ENCODE data around the gene ZNF664.

DNA sequence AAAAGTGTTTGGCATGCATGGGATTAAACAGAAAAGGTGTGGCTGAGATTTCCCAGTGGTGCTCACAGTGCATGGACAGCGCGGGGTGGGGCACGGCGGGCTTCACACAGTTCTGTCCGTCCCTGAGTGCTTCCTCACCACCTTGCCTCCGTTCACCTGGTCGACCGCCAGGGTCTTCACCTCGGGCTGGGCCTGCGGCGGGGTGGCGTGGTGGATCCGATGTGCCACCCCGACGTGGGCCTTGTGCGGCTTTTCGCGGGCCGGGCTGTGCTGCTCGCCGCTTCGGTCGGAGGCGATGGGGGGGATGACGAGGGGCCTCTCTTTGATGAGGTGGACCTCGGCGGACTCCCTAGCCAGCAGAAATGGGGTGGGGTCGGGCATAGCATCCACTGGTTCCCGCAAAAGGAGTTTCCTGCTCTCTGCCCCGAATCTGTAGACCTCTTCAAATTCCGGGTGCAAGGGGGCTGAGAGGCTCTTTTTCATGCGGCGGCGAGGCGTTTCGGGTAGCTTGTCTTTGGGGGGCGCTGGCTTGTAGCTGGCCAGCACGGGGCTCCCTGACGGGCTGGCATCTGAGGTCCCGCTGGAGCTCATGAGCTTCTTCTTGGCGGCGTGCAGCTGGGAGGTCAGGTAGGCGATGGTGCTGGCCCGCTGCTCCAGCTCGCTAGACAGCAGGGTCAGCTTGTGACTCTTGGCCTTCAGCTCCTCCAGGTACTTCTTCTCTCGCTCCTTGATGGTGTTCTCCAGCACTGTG lies 35.9 kb upstream of the ZNF664 start:
- TF ChIP-seq, protein P1, sequence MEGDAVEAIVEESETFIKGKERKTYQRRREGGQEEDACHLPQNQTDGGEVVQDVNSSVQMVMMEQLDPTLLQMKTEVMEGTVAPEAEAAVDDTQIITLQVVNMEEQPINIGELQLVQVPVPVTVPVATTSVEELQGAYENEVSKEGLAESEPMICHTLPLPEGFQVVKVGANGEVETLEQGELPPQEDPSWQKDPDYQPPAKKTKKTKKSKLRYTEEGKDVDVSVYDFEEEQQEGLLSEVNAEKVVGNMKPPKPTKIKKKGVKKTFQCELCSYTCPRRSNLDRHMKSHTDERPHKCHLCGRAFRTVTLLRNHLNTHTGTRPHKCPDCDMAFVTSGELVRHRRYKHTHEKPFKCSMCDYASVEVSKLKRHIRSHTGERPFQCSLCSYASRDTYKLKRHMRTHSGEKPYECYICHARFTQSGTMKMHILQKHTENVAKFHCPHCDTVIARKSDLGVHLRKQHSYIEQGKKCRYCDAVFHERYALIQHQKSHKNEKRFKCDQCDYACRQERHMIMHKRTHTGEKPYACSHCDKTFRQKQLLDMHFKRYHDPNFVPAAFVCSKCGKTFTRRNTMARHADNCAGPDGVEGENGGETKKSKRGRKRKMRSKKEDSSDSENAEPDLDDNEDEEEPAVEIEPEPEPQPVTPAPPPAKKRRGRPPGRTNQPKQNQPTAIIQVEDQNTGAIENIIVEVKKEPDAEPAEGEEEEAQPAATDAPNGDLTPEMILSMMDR (IDR thresholded peaks at IDR 0.05 in 2 of 3, conservative IDR thresholded peaks at IDR 0.05 in 1 of 3; ENCODE audit: borderline replicate concordance in 1 of 3, insufficient read depth in 1 of 3, low read depth in 2 of 3, low read length in 2 of 3): no peak
- no peak for TF ChIP-seq POLR2A (IDR thresholded peaks at IDR 0.05; ENCODE audit: borderline replicate concordance, extremely low read depth, insufficient read depth, insufficient read length)
- no peak for TF ChIP-seq CEBPB (IDR thresholded peaks at IDR 0.05; ENCODE audit: low read depth)
- no peak for TF ChIP-seq POLR2AphosphoS5 (IDR thresholded peaks at IDR 0.05; ENCODE audit: low read depth, low read length)
- no peak for TF ChIP-seq TCF7L2 (IDR thresholded peaks at IDR 0.05; ENCODE audit: borderline replicate concordance, extremely low read depth, insufficient read depth, insufficient read length)
- TF ChIP-seq ELF1 (IDR thresholded peaks at IDR 0.05; ENCODE audit: borderline replicate concordance, low read depth): no peak

Data from HCT116 (cell line).